HepG2 (cell line): ENCODE measurements around the gene C1QTNF1. TPM values are rescaled to one million over a fixed set of nuclear protein-coding genes. Genes with fewer than 3 reads are reported as not detected.

ENCODE experiments used
- AKAP8 ChIP-seq: sonication (generic); formaldehyde crosslinking; IDR thresholded peaks from 2 replicates; pipeline ENCODE4 v1.5.1; 2020; ENCODE audit warnings: mild to moderate bottlenecking, missing genetic modification reagents
- ATM ChIP-seq: fragments of 450-650 bp; IDR thresholded peaks from 2 replicates; pipeline ENCODE4 v1.7.1; 2017; ENCODE audit warnings: mild to moderate bottlenecking, borderline replicate concordance
- BATF2 ChIP-seq: sonication (generic); formaldehyde crosslinking; IDR thresholded peaks from 2 replicates; pipeline ENCODE4 v1.8.0; 2022; ENCODE audit warnings: mild to moderate bottlenecking, missing genetic modification reagents, moderate library complexity
- CREB1 ChIP-seq, 2 experiments: fragments of 450-650 bp in 1 of 2; IDR thresholded peaks; 2 replicates each; pipeline ENCODE4 v1.6.1; 2016 to 2017; ENCODE audit warnings: control low read depth in 1 of 2, mild to moderate bottlenecking in 1 of 2, missing compliant biosample characterization in 1 of 2, missing genetic modification characterization in 1 of 2
- ETV6 ChIP-seq: sonication (generic); formaldehyde crosslinking; conservative IDR thresholded peaks from 2 replicates; pipeline ENCODE4 v1.4.0; 2020; ENCODE audit warnings: missing genetic modification reagents
- FIP1L1 ChIP-seq: fragments of 200-400 bp; formaldehyde crosslinking; IDR thresholded peaks from 2 replicates; pipeline ENCODE4 v1.6.1; 2018; ENCODE audit warnings: low read depth, mild to moderate bottlenecking, low read length, moderate library complexity, borderline replicate concordance; ENCODE audit not compliant: insufficient read depth
- FOXM1 ChIP-seq: sonication (generic); formaldehyde crosslinking; IDR thresholded peaks from 2 replicates; pipeline ENCODE4 v1.5.0; 2020; ENCODE audit warnings: missing genetic modification reagents
- FOXP4 ChIP-seq: sonication (generic); formaldehyde crosslinking; IDR thresholded peaks from 2 replicates; pipeline ENCODE4 v1.4.0; 2020; ENCODE audit warnings: missing genetic modification reagents
- HMG20B ChIP-seq: conservative IDR thresholded peaks from 2 replicates; pipeline ENCODE4 v1.6.1; 2016; ENCODE audit warnings: missing genetic modification reagents, missing compliant biosample characterization
- IRX3 ChIP-seq: sonication (generic); formaldehyde crosslinking; IDR thresholded peaks from 2 replicates; pipeline ENCODE4 v1.8.1; 2023; ENCODE audit warnings: mild to moderate bottlenecking, low read depth, missing genetic modification reagents, borderline replicate concordance
- JDP2 ChIP-seq: sonication (generic); formaldehyde crosslinking; IDR thresholded peaks from 2 replicates; pipeline ENCODE4 v1.8.1; 2022; ENCODE audit warnings: missing genetic modification reagents, borderline replicate concordance
- MAF1 ChIP-seq: sonication (generic); formaldehyde crosslinking; IDR thresholded peaks from 2 replicates; pipeline ENCODE4 v1.5.0; 2020; ENCODE audit warnings: missing genetic modification reagents, borderline replicate concordance
- NAIF1 ChIP-seq: sonication (generic); formaldehyde crosslinking; IDR thresholded peaks from 2 replicates; pipeline ENCODE4 v1.5.0; 2020; ENCODE audit warnings: mild to moderate bottlenecking, missing genetic modification reagents, borderline replicate concordance
- NONO ChIP-seq, 2 experiments: fragments of 450-650 bp in 1 of 2; sonication (generic) in 1 of 2; formaldehyde crosslinking in 1 of 2; IDR thresholded peaks in 1 of 2; conservative IDR thresholded peaks in 1 of 2; 2 replicates each; pipeline versions ENCODE4 v1.6.1 to v1.8.0; 2017 to 2022; ENCODE audit warnings: mild to moderate bottlenecking in 1 of 2, missing genetic modification reagents in 1 of 2, moderate library complexity in 1 of 2
- PCBP1 ChIP-seq: fragments of 200-400 bp; formaldehyde crosslinking; IDR thresholded peaks from 2 replicates; pipeline ENCODE4 v1.6.1; 2017; ENCODE audit warnings: mild to moderate bottlenecking, low read depth, low read length, borderline replicate concordance
- RXRA ChIP-seq: sonication (generic); formaldehyde crosslinking; IDR thresholded peaks from 2 replicates; pipeline ENCODE4 v1.5.1; 2020; ENCODE audit warnings: missing genetic modification reagents
- SAFB2 ChIP-seq: sonication (generic); formaldehyde crosslinking; IDR thresholded peaks from 2 replicates; pipeline ENCODE4 v1.5.1; 2020; ENCODE audit warnings: missing genetic modification reagents, low read depth, mild to moderate bottlenecking, borderline replicate concordance
- STAG1 ChIP-seq: sonication (generic); formaldehyde crosslinking; IDR thresholded peaks from 2 replicates; pipeline ENCODE4 v1.4.0; 2020; ENCODE audit warnings: missing genetic modification reagents
- TEAD2 ChIP-seq: sonication (generic); formaldehyde crosslinking; IDR thresholded peaks from 2 replicates; pipeline ENCODE4 v1.9.0; 2021; ENCODE audit warnings: missing genetic modification reagents
- TMF1 ChIP-seq: sonication (generic); formaldehyde crosslinking; IDR thresholded peaks from 2 replicates; pipeline ENCODE4 v1.8.1; 2022; ENCODE audit warnings: low read depth, missing genetic modification reagents
- ZNF12 ChIP-seq: sonication (generic); formaldehyde crosslinking; IDR thresholded peaks from 2 replicates; pipeline ENCODE4 v1.5.0; 2020; ENCODE audit warnings: missing genetic modification reagents
- ZNF30 ChIP-seq: sonication (generic); formaldehyde crosslinking; IDR thresholded peaks from 2 replicates; pipeline ENCODE4 v1.5.0; 2020; ENCODE audit warnings: mild to moderate bottlenecking, missing genetic modification reagents
- ZNF549 ChIP-seq: sonication (generic); formaldehyde crosslinking; IDR thresholded peaks from 2 replicates; pipeline ENCODE4 v1.5.0; 2020; ENCODE audit warnings: missing genetic modification reagents
- ZNF569 ChIP-seq: sonication (generic); formaldehyde crosslinking; IDR thresholded peaks from 2 replicates; pipeline ENCODE4 v1.5.0; 2020; ENCODE audit warnings: mild to moderate bottlenecking, missing genetic modification reagents, moderate library complexity, borderline replicate concordance
- ZNF598 ChIP-seq: sonication (generic); formaldehyde crosslinking; IDR thresholded peaks from 2 replicates; pipeline ENCODE4 v1.5.1; 2020; ENCODE audit warnings: mild to moderate bottlenecking, missing genetic modification reagents, borderline replicate concordance
- ZNF660 ChIP-seq: sonication (generic); formaldehyde crosslinking; IDR thresholded peaks from 2 replicates; pipeline ENCODE4 v1.5.1; 2020; ENCODE audit warnings: mild to moderate bottlenecking, low read depth, missing genetic modification reagents, borderline replicate concordance
- ZNF768 ChIP-seq: sonication (generic); formaldehyde crosslinking; IDR thresholded peaks from 2 replicates; pipeline ENCODE4 v1.4.0; 2020; ENCODE audit warnings: missing genetic modification reagents
- ZNF816 ChIP-seq: sonication (generic); formaldehyde crosslinking; IDR thresholded peaks from 2 replicates; pipeline ENCODE4 v1.8.0; 2022; ENCODE audit warnings: missing genetic modification reagents, mild to moderate bottlenecking, borderline replicate concordance
- polyA plus RNA-seq, 8 experiments: library from polyadenylated mRNA; depleted of rRNA in 3 of 8; stranded (reverse) in 7 of 8; unstranded in 1 of 8; fragments of >200 nt; fragmentation: Illumina TruSeq in 4 of 8; extraction: Trizol in 4 of 8; gene quantifications; 2 replicates each; pipeline versions ENCODE4 v1.2.1 to v1.2.3, GENCODE V29; 2011 to 2016; ENCODE audit warnings: low read depth in 4 of 8, missing spikeins in 1 of 8, mixed read lengths in 1 of 8; ENCODE audit not compliant: insufficient read depth in 1 of 8
- total RNA-seq, 5 experiments: library from RNA; depleted of rRNA; stranded (reverse); fragments of >200 nt; fragmentation: Illumina TruSeq; extraction: Trizol; gene quantifications; 2 replicates each; pipeline ENCODE4 v1.2.3, GENCODE V29; 2016; ENCODE audit warnings: low read depth in 1 of 5

Gene C1QTNF1
- total and polyA plus RNA-seq, 2 of the 13 experiments (the other 11 are each of a cell fraction or from before 2014, with no cell fraction given) = 0.18 to 0.86 TPM

- TF ChIP-seq NONO (IDR thresholded peaks at IDR 0.05) = no peak
- TF ChIP-seq NONO (CRISPR knock-in tag; conservative IDR thresholded peaks at IDR 0.05) = no peak
- peak; percentile 24; the same call in 1 of the 2 replicates for TF ChIP-seq ZNF569 (CRISPR knock-in tag)
- no peak for TF ChIP-seq BATF2 (CRISPR knock-in tag)
- no peak for TF ChIP-seq ZNF30 (CRISPR knock-in tag)
- no peak for TF ChIP-seq SAFB2
- peak; percentile 75 for TF ChIP-seq RXRA (CRISPR knock-in tag)
- TF ChIP-seq ZNF768 = peak; percentile 59; the same call in 1 of the 2 replicates
- TF ChIP-seq JDP2 (CRISPR knock-in tag) = no peak
- TF ChIP-seq ZNF660 (CRISPR knock-in tag) = no peak
- no peak for TF ChIP-seq ZNF816 (CRISPR knock-in tag)
- TF ChIP-seq ZNF598 (CRISPR knock-in tag) = peak; percentile 79; the same call in 1 of the 2 replicates
- TF ChIP-seq TEAD2 (CRISPR knock-in tag) = no peak
- no peak for TF ChIP-seq FIP1L1
- no peak; the same call in 1 of the 2 replicates for TF ChIP-seq AKAP8 (CRISPR knock-in tag)
- TF ChIP-seq ETV6 (CRISPR knock-in tag) = peak; percentile 68; the same call in 1 of the 2 replicates
- 0 out of 2 replicates have a peak, but pooled peaks have one; percentile 16 for TF ChIP-seq HMG20B (CRISPR knock-in tag)
- TF ChIP-seq CREB1 (IDR thresholded peaks at IDR 0.05) = peak; percentile 47
- TF ChIP-seq CREB1 (CRISPR knock-in tag; IDR thresholded peaks at IDR 0.05) = peak; percentile 58; the same call in 1 of the 2 replicates
- TF ChIP-seq ZNF549 (CRISPR knock-in tag) = no peak
- TF ChIP-seq FOXP4 (CRISPR knock-in tag) = peak; percentile 95
- TF ChIP-seq NAIF1 (CRISPR knock-in tag) = no peak
- TF ChIP-seq ATM = no peak
- no peak for TF ChIP-seq STAG1 (CRISPR knock-in tag)
- no peak for TF ChIP-seq MAF1 (CRISPR knock-in tag)
- TF ChIP-seq PCBP1 = no peak
- TF ChIP-seq IRX3 (CRISPR knock-in tag) = no peak
- no peak for TF ChIP-seq FOXM1 (CRISPR knock-in tag)
- TF ChIP-seq TMF1 (CRISPR knock-in tag) = no peak
- 0 out of 2 replicates have a peak, but pooled peaks have one; percentile 37 for TF ChIP-seq ZNF12 (CRISPR knock-in tag)
Measured at GRCh38 chr17:79026376-79027273, 2.7 kb downstream of the C1QTNF1 start (continued).
